ENCODE results near the gene VPS39.

The VPS39 gene

GRCh38 chr15:42151736-42152135, 56.4 kb downstream of the VPS39 start:
- Histone ChIP-seq H3K36me3 (ENCODE audit: control insufficient read depth, insufficient read depth, low read length) (no peaks in the 10 kb centered on the region), H3K4me3 (replicated peaks; ENCODE audit: low read depth, low read length) (no peak overlapping the region), H3K27me3 (replicated peaks; ENCODE audit: control insufficient read depth, insufficient read depth, low read length) (no peaks in the 10 kb centered on the region)
- TF ChIP-seq CTCF (IDR thresholded peaks at IDR 0.05; ENCODE audit: insufficient read depth, low read length, poor library complexity, severe bottlenecking) = no peak
- DNase-seq (ENCODE audit: extremely low read depth, insufficient read length) = no peak

DNA sequence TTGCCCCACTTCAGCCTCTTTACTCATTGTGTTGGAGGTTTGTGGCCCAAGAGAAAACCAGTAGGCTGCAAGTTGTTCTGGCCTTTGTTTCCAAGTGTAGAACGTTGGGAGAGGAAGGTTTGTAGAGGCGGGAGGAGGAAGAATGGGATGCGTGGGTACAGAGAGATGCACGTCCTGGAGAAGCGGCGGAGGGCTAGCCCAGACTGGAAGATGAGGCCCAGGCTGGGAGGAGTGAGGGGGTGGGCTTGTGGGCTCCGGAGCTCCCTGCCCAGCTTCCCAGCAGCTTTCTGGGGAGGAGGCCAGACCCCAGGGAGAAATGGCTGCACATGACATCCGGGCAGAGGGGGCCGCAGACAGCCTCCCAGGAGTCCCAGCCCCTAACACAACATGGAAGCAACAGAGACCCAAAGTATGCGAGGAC, 57.0 kb downstream of the VPS39 start:
- DNase-seq (ENCODE audit: extremely low read depth, insufficient read length) = no peak
- no peaks in the 10 kb centered on the region for H3K36me3 ChIP-seq (ENCODE audit: control insufficient read depth, insufficient read depth, low read length)
- H3K27me3 ChIP-seq (replicated peaks; ENCODE audit: control insufficient read depth, insufficient read depth, low read length) = no peaks in the 10 kb centered on the region
- no peak for TF ChIP-seq CTCF (IDR thresholded peaks at IDR 0.05; ENCODE audit: insufficient read depth, low read length, poor library complexity, severe bottlenecking)
- H3K4me3 ChIP-seq (replicated peaks; ENCODE audit: low read depth, low read length) = no peak overlapping the region

- no peak for TF ChIP-seq CTCF (IDR thresholded peaks at IDR 0.05; ENCODE audit: insufficient read depth, low read length, poor library complexity, severe bottlenecking)
- Histone ChIP-seq H3K4me3 (replicated peaks; ENCODE audit: low read depth, low read length) (no peak overlapping the region), H3K27me3 (replicated peaks; ENCODE audit: control insufficient read depth, insufficient read depth, low read length) (no peaks in the 10 kb centered on the region), H3K36me3 (ENCODE audit: control insufficient read depth, insufficient read depth, low read length) (no peaks in the 10 kb centered on the region)
- no peak for DNase-seq (ENCODE audit: extremely low read depth, insufficient read length)
These were observed 57.7 kb downstream of the VPS39 start for GRCh38 chr15:42150219-42150970.

GRCh38 chr15:42149493-42150218, 58.4 kb downstream of the VPS39 start:
- Histone ChIP-seq H3K36me3 (ENCODE audit: control insufficient read depth, insufficient read depth, low read length) (no peaks in the 10 kb centered on the region), H3K4me3 (replicated peaks; ENCODE audit: low read depth, low read length) (no peak overlapping the region), H3K27me3 (replicated peaks; ENCODE audit: control insufficient read depth, insufficient read depth, low read length) (no peaks in the 10 kb centered on the region)
- no peak for TF ChIP-seq CTCF (IDR thresholded peaks at IDR 0.05; ENCODE audit: insufficient read depth, low read length, poor library complexity, severe bottlenecking)
- DNase-seq (ENCODE audit: extremely low read depth, insufficient read length) = no peak

DNA sequence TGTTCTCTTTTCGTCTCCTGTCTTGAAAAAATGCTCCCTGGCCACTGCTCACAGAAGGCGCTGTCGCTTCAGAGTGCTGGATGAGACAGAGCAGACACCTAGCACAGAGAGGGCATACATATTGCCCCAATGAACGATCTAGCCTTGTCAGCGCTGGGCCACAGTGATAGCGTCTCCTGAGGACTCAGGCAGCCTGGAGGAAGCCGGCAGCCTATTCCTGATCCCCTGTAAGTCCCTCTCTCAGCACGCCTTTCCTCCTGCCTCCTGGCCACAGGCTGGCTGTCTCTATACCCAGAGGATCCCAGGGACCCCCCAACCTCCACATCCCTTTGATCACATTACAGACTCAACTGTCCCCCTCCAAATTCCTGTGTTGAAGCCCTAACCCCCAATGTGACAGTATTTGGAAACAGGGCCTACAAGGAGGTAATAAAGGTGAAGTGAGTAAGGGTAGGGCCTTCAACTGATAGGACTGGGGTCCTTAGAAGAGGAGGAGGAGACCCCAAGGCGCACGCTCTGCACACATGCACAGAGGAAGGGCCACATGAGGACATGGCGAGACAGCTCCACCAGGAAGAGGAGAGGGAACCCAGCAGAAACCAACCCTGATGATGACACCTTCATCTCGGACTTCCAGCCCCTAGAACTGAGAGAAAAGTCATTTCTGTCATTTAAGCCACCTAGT, 59.2 kb downstream of the VPS39 start:
- Histone ChIP-seq H3K36me3 (ENCODE audit: control insufficient read depth, insufficient read depth, low read length) (no peaks in the 10 kb centered on the region), H3K27me3 (replicated peaks; ENCODE audit: control insufficient read depth, insufficient read depth, low read length) (no peaks in the 10 kb centered on the region), H3K4me3 (replicated peaks; ENCODE audit: low read depth, low read length) (no peak overlapping the region)
- no peak for TF ChIP-seq CTCF (IDR thresholded peaks at IDR 0.05; ENCODE audit: insufficient read depth, low read length, poor library complexity, severe bottlenecking)
- no peak for DNase-seq (ENCODE audit: extremely low read depth, insufficient read length)
